ENCODE measurements around the gene RPLP1. TPM values are rescaled to one million over a fixed set of nuclear protein-coding genes. Genes with fewer than 3 reads are reported as not detected.

RPLP1 gene
- total RNA-seq: 119 TPM

GRCh38 chr15:69452692-69453521 lies at the start of gene RPLP1:
Gene RPLP1 (plus strand): TSS chr15:69452818. CDS start chr15:69452949, 131 bp downstream.
- H3K9me3 ChIP-seq (ENCODE audit: control insufficient read depth in 3 of 3, low read length in 3 of 3): no peaks in the 10 kb centered on the region
- H3K4me1 ChIP-seq (ENCODE audit: control insufficient read depth in 3 of 3, insufficient read depth in 3 of 3, low read length in 3 of 3): peaks cover 24 to 50% (median 32%) of the 10 kb centered on the region in 3 donors
- peak within 1 kb of the TSS; percentile 96 to 99 (median 98) for H3K9ac ChIP-seq (ENCODE audit: low read depth in 1 of 3, low read length in 3 of 3)
- H3K27me3 ChIP-seq (ENCODE audit: control insufficient read depth in 3 of 3, insufficient read depth in 3 of 3, low read length in 3 of 3): no peaks in the 10 kb centered on the region
- H3K36me3 ChIP-seq (ENCODE audit: control insufficient read depth in 3 of 3, insufficient read depth in 3 of 3, low read length in 3 of 3): peaks cover 18 to 21% (median 20%) of the 10 kb centered on the region in 3 donors
- peak within 1 kb of the TSS; percentile 91 to 97 (median 96) for H3K4me3 ChIP-seq (ENCODE audit: low read length in 3 of 3)
- peak within 1 kb of the TSS; percentile 98 for H3K27ac ChIP-seq (ENCODE audit: low read depth, low read length)

GRCh38 chr15:69403594-69403993 lies 49.0 kb upstream of the RPLP1 start:
- no peak overlapping the region for H3K9ac ChIP-seq (ENCODE audit: low read depth in 1 of 3, low read length in 3 of 3)
- H3K27ac ChIP-seq (ENCODE audit: low read depth, low read length): no peak overlapping the region
- H3K9me3 ChIP-seq (ENCODE audit: control insufficient read depth in 3 of 3, low read length in 3 of 3): no peaks in the 10 kb centered on the region
- no peak overlapping the region for H3K4me3 ChIP-seq (ENCODE audit: low read length in 3 of 3)
- H3K36me3 ChIP-seq (ENCODE audit: control insufficient read depth in 3 of 3, insufficient read depth in 3 of 3, low read length in 3 of 3): no peaks in the 10 kb centered on the region
- peaks cover 0 to 3% (median 0%) of the 10 kb centered on the region in 3 donors for H3K4me1 ChIP-seq (ENCODE audit: control insufficient read depth in 3 of 3, insufficient read depth in 3 of 3, low read length in 3 of 3)
- H3K27me3 ChIP-seq (ENCODE audit: control insufficient read depth in 3 of 3, insufficient read depth in 3 of 3, low read length in 3 of 3): no peaks in the 10 kb centered on the region

- no peaks in the 10 kb centered on the region for H3K9me3 ChIP-seq (ENCODE audit: control insufficient read depth in 3 of 3, low read length in 3 of 3)
- peaks cover 0 to 3% (median 0%) of the 10 kb centered on the region in 3 donors for H3K4me1 ChIP-seq (ENCODE audit: control insufficient read depth in 3 of 3, insufficient read depth in 3 of 3, low read length in 3 of 3)
- H3K36me3 ChIP-seq (ENCODE audit: control insufficient read depth in 3 of 3, insufficient read depth in 3 of 3, low read length in 3 of 3): no peaks in the 10 kb centered on the region
- no peak overlapping the region for H3K27ac ChIP-seq (ENCODE audit: low read depth, low read length)
- no peak overlapping the region for H3K9ac ChIP-seq (ENCODE audit: low read depth in 1 of 3, low read length in 3 of 3)
- H3K27me3 ChIP-seq (ENCODE audit: control insufficient read depth in 3 of 3, insufficient read depth in 3 of 3, low read length in 3 of 3): no peaks in the 10 kb centered on the region
- H3K4me3 ChIP-seq (ENCODE audit: low read length in 3 of 3): no peak overlapping the region
These were observed 47.5 kb upstream of the RPLP1 start for GRCh38 chr15:69405110-69405509.

- Histone ChIP-seq H3K27me3 (ENCODE audit: control insufficient read depth in 3 of 3, insufficient read depth in 3 of 3, low read length in 3 of 3) (no peaks in the 10 kb centered on the region), H3K9ac (ENCODE audit: low read depth in 1 of 3, low read length in 3 of 3) (no peak overlapping the region), H3K4me1 (ENCODE audit: control insufficient read depth in 3 of 3, insufficient read depth in 3 of 3, low read length in 3 of 3) (peaks cover 0 to 3% (median 0%) of the 10 kb centered on the region in 3 donors), H3K27ac (ENCODE audit: low read depth, low read length) (no peak overlapping the region), H3K36me3 (ENCODE audit: control insufficient read depth in 3 of 3, insufficient read depth in 3 of 3, low read length in 3 of 3) (no peaks in the 10 kb centered on the region), H3K4me3 (ENCODE audit: low read length in 3 of 3) (no peak overlapping the region), H3K9me3 (ENCODE audit: control insufficient read depth in 3 of 3, low read length in 3 of 3) (no peaks in the 10 kb centered on the region)
These were observed 44.8 kb upstream of the RPLP1 start for GRCh38 chr15:69407719-69408400.

GRCh38 chr15:69408841-69409240 lies 43.8 kb upstream of the RPLP1 start:
- peaks cover 0 to 2% (median 2%) of the 10 kb centered on the region in 3 donors for H3K4me1 ChIP-seq (ENCODE audit: control insufficient read depth in 3 of 3, insufficient read depth in 3 of 3, low read length in 3 of 3)
- no peak overlapping the region for H3K9ac ChIP-seq (ENCODE audit: low read depth in 1 of 3, low read length in 3 of 3)
- H3K27me3 ChIP-seq (ENCODE audit: control insufficient read depth in 3 of 3, insufficient read depth in 3 of 3, low read length in 3 of 3): no peaks in the 10 kb centered on the region
- H3K4me3 ChIP-seq (ENCODE audit: low read length in 3 of 3): no peak overlapping the region
- no peaks in the 10 kb centered on the region for H3K9me3 ChIP-seq (ENCODE audit: control insufficient read depth in 3 of 3, low read length in 3 of 3)
- no peaks in the 10 kb centered on the region for H3K36me3 ChIP-seq (ENCODE audit: control insufficient read depth in 3 of 3, insufficient read depth in 3 of 3, low read length in 3 of 3)
- H3K27ac ChIP-seq (ENCODE audit: low read depth, low read length): no peak overlapping the region

GRCh38 chr15:69410248-69410874 lies 42.3 kb upstream of the RPLP1 start:
- Histone ChIP-seq H3K9ac (ENCODE audit: low read depth in 1 of 3, low read length in 3 of 3) (no peak overlapping the region), H3K9me3 (ENCODE audit: control insufficient read depth in 3 of 3, low read length in 3 of 3) (no peaks in the 10 kb centered on the region), H3K36me3 (ENCODE audit: control insufficient read depth in 3 of 3, insufficient read depth in 3 of 3, low read length in 3 of 3) (no peaks in the 10 kb centered on the region), H3K4me3 (ENCODE audit: low read length in 3 of 3) (no peak overlapping the region), H3K27me3 (ENCODE audit: control insufficient read depth in 3 of 3, insufficient read depth in 3 of 3, low read length in 3 of 3) (peaks cover 0 to 3% (median 0%) of the 10 kb centered on the region in 3 donors), H3K4me1 (ENCODE audit: control insufficient read depth in 3 of 3, insufficient read depth in 3 of 3, low read length in 3 of 3) (peaks cover 5 to 7% (median 6%) of the 10 kb centered on the region in 3 donors), H3K27ac (ENCODE audit: low read depth, low read length) (no peak overlapping the region)

- peaks cover 0 to 3% (median 0%) of the 10 kb centered on the region in 3 donors for H3K27me3 ChIP-seq (ENCODE audit: control insufficient read depth in 3 of 3, insufficient read depth in 3 of 3, low read length in 3 of 3)
- H3K4me1 ChIP-seq (ENCODE audit: control insufficient read depth in 3 of 3, insufficient read depth in 3 of 3, low read length in 3 of 3): peaks cover 5 to 7% (median 6%) of the 10 kb centered on the region in 3 donors
- H3K9ac ChIP-seq (ENCODE audit: low read depth in 1 of 3, low read length in 3 of 3): no peak overlapping the region
These were observed 40.3 kb upstream of the RPLP1 start for GRCh38 chr15:69412274-69412673.

GRCh38 chr15:69412701-69413100 lies 39.9 kb upstream of the RPLP1 start:
- Histone ChIP-seq H3K36me3 (ENCODE audit: control insufficient read depth in 3 of 3, insufficient read depth in 3 of 3, low read length in 3 of 3) (no peaks in the 10 kb centered on the region), H3K9me3 (ENCODE audit: control insufficient read depth in 3 of 3, low read length in 3 of 3) (no peaks in the 10 kb centered on the region), H3K9ac (ENCODE audit: low read depth in 1 of 3, low read length in 3 of 3) (no peak overlapping the region), H3K4me1 (ENCODE audit: control insufficient read depth in 3 of 3, insufficient read depth in 3 of 3, low read length in 3 of 3) (peaks cover 5 to 7% (median 6%) of the 10 kb centered on the region in 3 donors), H3K27ac (ENCODE audit: low read depth, low read length) (no peak overlapping the region), H3K4me3 (ENCODE audit: low read length in 3 of 3) (no peak overlapping the region), H3K27me3 (ENCODE audit: control insufficient read depth in 3 of 3, insufficient read depth in 3 of 3, low read length in 3 of 3) (peaks cover 0 to 3% (median 0%) of the 10 kb centered on the region in 3 donors)

More at GRCh38 chr15:69412274-69412673, 40.3 kb upstream of the RPLP1 start:
- Histone ChIP-seq H3K4me3 (ENCODE audit: low read length in 3 of 3) (no peak overlapping the region), H3K36me3 (ENCODE audit: control insufficient read depth in 3 of 3, insufficient read depth in 3 of 3, low read length in 3 of 3) (no peaks in the 10 kb centered on the region), H3K9me3 (ENCODE audit: control insufficient read depth in 3 of 3, low read length in 3 of 3) (no peaks in the 10 kb centered on the region), H3K27ac (ENCODE audit: low read depth, low read length) (no peak overlapping the region)

- Histone ChIP-seq H3K9ac (ENCODE audit: low read depth in 1 of 3, low read length in 3 of 3) (peak within 1 kb of the TSS; percentile 54 to 69 (median 57)), H3K4me1 (ENCODE audit: control insufficient read depth in 3 of 3, insufficient read depth in 3 of 3, low read length in 3 of 3) (peaks cover 5 to 7% (median 6%) of the 10 kb centered on the region in 3 donors), H3K4me3 (ENCODE audit: low read length in 3 of 3) (peak within 1 kb of the TSS; percentile 78 to 86 (median 83)), H3K27me3 (ENCODE audit: control insufficient read depth in 3 of 3, insufficient read depth in 3 of 3, low read length in 3 of 3) (peaks cover 0 to 3% (median 0%) of the 10 kb centered on the region in 3 donors), H3K36me3 (ENCODE audit: control insufficient read depth in 3 of 3, insufficient read depth in 3 of 3, low read length in 3 of 3) (no peaks in the 10 kb centered on the region), H3K9me3 (ENCODE audit: control insufficient read depth in 3 of 3, low read length in 3 of 3) (no peaks in the 10 kb centered on the region), H3K27ac (ENCODE audit: low read depth, low read length) (no peak within 1 kb of the TSS)
These were observed 38.6 kb upstream of the RPLP1 start, which contains the start of gene KIF23 for GRCh38 chr15:69413822-69414700. Gene KIF23 (plus strand): TSS chr15:69414349. CDS start chr15:69414466, 117 bp downstream.

Measured in skeletal muscle tissue (tissue), 4 donors.